ENCODE data around the gene NRARP. TPM values are rescaled to one million over a fixed set of nuclear protein-coding genes. Genes with fewer than 3 reads are reported as not detected.

The NRARP gene
- total and polyA plus RNA-seq, 10 of the 15 experiments (the other 5 are each of a cell fraction or from before 2014, with no cell fraction given): 0.06 to 9.2 (median 2.2) TPM; not detected in 2

- TF ChIP-seq MEF2B (IDR thresholded peaks at IDR 0.05; ENCODE audit: partially characterized antibody, poor library complexity, severe bottlenecking): peak; percentile 8
- TF ChIP-seq POU2F2 (IDR thresholded peaks at IDR 0.05; ENCODE audit: borderline replicate concordance, low read depth, low read length): 0 out of 3 replicates have a peak, but pooled peaks have one; percentile 55
- TF ChIP-seq ELK1 (IDR thresholded peaks at IDR 0.05; ENCODE audit: low read depth, low read length): no peak; the same call in 1 of the 2 replicates
- TF ChIP-seq CEBPB (IDR thresholded peaks at IDR 0.05; ENCODE audit: borderline replicate concordance in 1 of 2, low read depth in 2 of 2, low read length in 2 of 2): no peak
- TF ChIP-seq ZNF592 (IDR thresholded peaks at IDR 0.05): peak; percentile 67; the same call in 1 of the 2 replicates
- no peak for TF ChIP-seq ZNF24 (IDR thresholded peaks at IDR 0.05)
- TF ChIP-seq TCF7 (IDR thresholded peaks at IDR 0.05; ENCODE audit: borderline replicate concordance): no peak
- peak in 1 of 2 experiments; percentile 81; a peak in 2 of 3 replicates for TF ChIP-seq EGR1 (IDR thresholded peaks at IDR 0.05; ENCODE audit: borderline replicate concordance in 1 of 2, low read depth in 2 of 2, low read length in 2 of 2)
- TF ChIP-seq MXI1 (IDR thresholded peaks at IDR 0.05; ENCODE audit: low read depth, low read length): peak; percentile 21; the same call in 1 of the 2 replicates
- TF ChIP-seq BCLAF1 (IDR thresholded peaks at IDR 0.05): peak; percentile 53; the same call in 1 of the 2 replicates
- TF ChIP-seq NR2F1 (conservative IDR thresholded peaks at IDR 0.05): peak; percentile 73
- no peak for TF ChIP-seq ASH2L (IDR thresholded peaks at IDR 0.05; ENCODE audit: borderline replicate concordance, low read depth)
- TF ChIP-seq TAF1 (IDR thresholded peaks at IDR 0.05; ENCODE audit: borderline replicate concordance, low read depth, low read length): peak; percentile 81; the same call in 1 of the 2 replicates
- no peak for TF ChIP-seq PML (IDR thresholded peaks at IDR 0.05; ENCODE audit: low read length)
- 0 out of 2 replicates have a peak, but pooled peaks have one; percentile 49 for TF ChIP-seq JUND (IDR thresholded peaks at IDR 0.05; ENCODE audit: low read depth, low read length)
- peak; percentile 80 for TF ChIP-seq RELA (IDR thresholded peaks at IDR 0.05; ENCODE audit: borderline replicate concordance, partially characterized antibody)
Measured at GRCh38 chr9:137254624-137255447, 47.2 kb downstream of the NRARP start, which contains the start of gene NELFB (continued).

All from GM12878 (cell line).